Transverse colon (tissue), 4 donors: ENCODE measurements around the gene GLRA3. TPM values are rescaled to one million over a fixed set of nuclear protein-coding genes. Genes with fewer than 3 reads are reported as not detected.
"Not testable (repeated sequence)": the region's sequence is repeated elsewhere in the genome, so short reads cannot be mapped to it uniquely, and the experiment has no call there.

Experiments used
- DNase-seq: peaks from one replicate; pipeline ENCODE4 v3.0.0-alpha.2; 2019
- H3K27ac ChIP-seq, 4 donors: fragments of 200-600 bp; sonication (generic); 2 replicates each; pipeline ENCODE4 v1.5.1; 2016 to 2018; ENCODE audit warnings: inconsistent platforms in 4 of 4
- H3K27me3 ChIP-seq: fragments of 200-600 bp; sonication (generic); 2 replicates; pipeline ENCODE4 v1.5.1; 2017; ENCODE audit warnings: inconsistent platforms
- H3K36me3 ChIP-seq, 4 donors: fragments of 200-600 bp; sonication (generic); 2 replicates each; pipeline ENCODE4 v1.5.1; 2017 to 2019; ENCODE audit warnings: inconsistent platforms in 4 of 4
- H3K4me1 ChIP-seq, 4 donors: fragments of 200-600 bp; sonication (generic); 2 replicates each; pipeline ENCODE4 v1.5.1; 2017 to 2020; ENCODE audit warnings: inconsistent platforms in 4 of 4
- H3K4me3 ChIP-seq, 4 donors: fragments of 200-600 bp; sonication (generic); 1 replicate in 1 of 4; 2 replicates in 3 of 4; pipeline versions ENCODE4 v1.5.1 to v1.6.1; 2017 to 2019; ENCODE audit warnings: inconsistent platforms in 4 of 4
- H3K9me3 ChIP-seq, 2 donors: fragments of 200-600 bp; sonication (generic); 2 replicates each; pipeline ENCODE4 v1.5.1; 2017 to 2019; ENCODE audit warnings: inconsistent platforms in 2 of 2
- CTCF ChIP-seq, 5 experiments: fragments of 200-600 bp in 3 of 5; fragments of 450-650 bp in 2 of 5; sonication (generic) in 3 of 5; IDR thresholded peaks; 1 replicate in 2 of 5; 2 replicates in 3 of 5; pipeline ENCODE4 v1.5.1; 2016 to 2017; ENCODE audit warnings: antibody characterized with exemption in 5 of 5, inconsistent platforms in 3 of 5, mild to moderate bottlenecking in 2 of 5, moderate library complexity in 1 of 5
- EP300 ChIP-seq: sonication (generic); formaldehyde crosslinking; IDR thresholded peaks from one replicate; pipeline ENCODE4 v1.6.1; 2017; ENCODE audit warnings: antibody characterized with exemption, low read depth
- POLR2A ChIP-seq: fragments of 450-650 bp; IDR thresholded peaks from one replicate; pipeline ENCODE4 v1.6.1; 2016; ENCODE audit warnings: antibody characterized with exemption, mild to moderate bottlenecking, moderate library complexity
- POLR2AphosphoS5 ChIP-seq, 3 donors: sonication (generic); formaldehyde crosslinking; IDR thresholded peaks; one replicate each; pipeline ENCODE4 v1.6.1; 2016; ENCODE audit warnings: antibody characterized with exemption in 3 of 3
- WGBS, 2 donors: methylation state at CpG; one replicate each; pipeline ENCODE4 v1.1.5; 2018; ENCODE audit warnings: low coverage in 1 of 2; 5-methylcytosine and 5-hydroxymethylcytosine counted together
- in situ Hi-C, 4 donors: fragments of 200-750 bp; cut with MboI; loops; one replicate each; pipeline versions ENCODE4 v1.15.0 to v1.15.1; 2017; ENCODE audit warnings: low sequenced_read_pairs in 3 of 4, low pct_ligation_motif_present in 1 of 4, low pct_unique_long_range_greater_than_20kb in 1 of 4
- intact Hi-C: fragments of 100-400 bp; cut with DNase I; formaldehyde crosslinking; loops from one replicate; pipeline ENCODE4 v1.15.1; 2023; ENCODE audit warnings: low total_unique reads
- total RNA-seq, 4 donors: library from RNA; depleted of rRNA; stranded (reverse); fragments of >200 nt; gene quantifications; one replicate each; pipeline ENCODE4 v1.1.0, GENCODE V29; 2016

The GLRA3 gene
- not detected for total RNA-seq

- peaks cover 0 to 4% (median 0%) of the 10 kb centered on the region in 4 donors for H3K4me1 ChIP-seq
- peak; percentile 15 for DNase-seq
- no peak for TF ChIP-seq POLR2AphosphoS5 (IDR thresholded peaks at IDR 0.05)
- no peak for TF ChIP-seq CTCF (IDR thresholded peaks at IDR 0.05)
- no peak for TF ChIP-seq EP300
- TF ChIP-seq POLR2A, result no peak
- peak within 1 kb of the TSS in 1 of 4 donors; percentile 22 for H3K4me3 ChIP-seq
- H3K27me3 ChIP-seq, result peaks cover 9% of the 10 kb centered on the region
- no peak within 1 kb of the TSS for H3K27ac ChIP-seq
- intact Hi-C loops (no loop called here), in situ Hi-C loops (no loop called here)
- 6 to 11% methylated on average over 5 to 40 of the region's 40 CpGs for whole genome bisulfite sequencing, 2 donors
- H3K9me3 ChIP-seq, result no peaks in the 10 kb centered on the region
- H3K36me3 ChIP-seq, result no peaks in the 10 kb centered on the region
These were observed at the start of gene GLRA3 for GRCh38 chr4:174828845-174829701. TSS of gene GLRA3 (minus strand) at chr4:174829247. CDS start at chr4:174828811, 436 bp downstream.

DNA sequence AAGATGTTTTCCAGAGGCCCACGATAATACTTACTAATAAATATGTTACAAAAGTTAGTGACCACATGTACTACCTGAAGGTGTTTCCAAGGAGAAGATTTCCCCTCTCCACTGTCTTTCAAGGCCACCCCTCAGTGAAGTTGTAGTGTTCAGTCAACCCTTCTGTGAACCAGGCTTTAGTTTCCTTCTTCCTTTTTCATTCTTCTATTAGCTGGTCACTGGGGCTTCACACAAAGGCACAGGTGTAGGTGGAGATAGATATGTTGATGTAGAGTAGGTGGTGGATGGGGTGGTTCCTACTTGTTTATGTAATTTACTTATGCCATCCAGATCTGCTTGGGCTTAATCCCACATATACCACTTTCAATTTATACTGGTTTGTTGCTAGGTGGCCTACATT, 45.9 kb upstream of the GLRA3 start:
- H3K9me3 ChIP-seq, result no peaks in the 10 kb centered on the region
- H3K4me1 ChIP-seq, result no peaks in the 10 kb centered on the region
- H3K4me3 ChIP-seq, result no peak overlapping the region
- in situ Hi-C loops, result no loop called here
- intact Hi-C loops, result no loop called here
- H3K27ac ChIP-seq, result no peak overlapping the region
- DNase-seq, result no peak
- no peaks in the 10 kb centered on the region for H3K27me3 ChIP-seq
- H3K36me3 ChIP-seq, result no peaks in the 10 kb centered on the region
- TF ChIP-seq POLR2AphosphoS5 (IDR thresholded peaks at IDR 0.05) (no peak), EP300 (no peak), CTCF (IDR thresholded peaks at IDR 0.05) (no peak), POLR2A (no peak)
- 25 to 57% methylated on average over 1 of the region's 1 CpG for WGBS, 2 donors

DNA sequence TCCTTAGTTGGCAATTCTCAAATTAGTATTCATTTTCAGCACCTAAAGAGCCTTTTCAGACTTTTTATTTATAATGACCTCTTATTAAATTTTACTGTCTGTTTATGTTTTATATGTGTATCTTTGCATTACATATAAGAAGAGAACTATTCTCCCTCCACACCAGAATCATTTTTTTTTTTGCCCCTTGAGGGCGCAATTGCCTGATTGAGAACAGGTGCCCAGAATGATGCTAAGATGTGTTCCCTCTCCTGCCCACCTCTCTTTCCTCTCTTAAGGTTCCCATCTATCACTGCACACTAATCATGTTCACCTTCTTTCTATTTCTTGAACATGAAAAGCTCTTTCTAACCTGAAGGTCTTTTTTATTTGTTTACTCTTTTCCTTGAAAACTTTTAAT, 44.9 kb upstream of the GLRA3 start:
- H3K27ac ChIP-seq, result no peak overlapping the region
- H3K36me3 ChIP-seq, result no peaks in the 10 kb centered on the region
- no peak for DNase-seq
- no peaks in the 10 kb centered on the region for H3K9me3 ChIP-seq
- 33 to 44% methylated on average over 1 of the region's 1 CpG for WGBS, 2 donors
- TF ChIP-seq CTCF (IDR thresholded peaks at IDR 0.05) (no peak), POLR2A (no peak), EP300 (no peak), POLR2AphosphoS5 (IDR thresholded peaks at IDR 0.05) (no peak)
- in situ Hi-C loops (no loop called here), intact Hi-C loops (no loop called here)
- H3K4me1 ChIP-seq, result no peaks in the 10 kb centered on the region
- H3K27me3 ChIP-seq, result no peaks in the 10 kb centered on the region
- no peak overlapping the region for H3K4me3 ChIP-seq

DNA sequence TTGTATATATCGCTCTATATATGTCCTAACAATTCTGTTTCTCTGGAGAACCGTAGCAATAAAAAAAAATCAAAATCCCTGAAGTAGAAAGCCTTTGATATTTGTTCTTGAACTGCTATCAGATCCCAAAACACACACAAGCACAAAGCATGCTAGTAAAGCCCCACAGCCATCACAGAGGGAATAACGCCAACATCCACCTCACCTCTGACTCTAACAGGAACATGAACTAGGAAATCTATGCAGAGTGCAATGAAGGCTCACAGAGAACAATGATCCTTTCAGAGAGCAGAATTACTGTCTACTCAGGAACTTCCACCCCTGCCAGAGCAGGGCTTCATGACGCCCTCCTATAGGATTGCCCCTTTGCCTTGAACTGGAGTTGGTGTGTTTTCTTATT, 44.1 kb upstream of the GLRA3 start:
- H3K9me3 ChIP-seq, H3K27me3 ChIP-seq, H3K27ac ChIP-seq, H3K36me3 ChIP-seq, intact Hi-C loops, H3K4me1 ChIP-seq, in situ Hi-C loops, H3K4me3 ChIP-seq, DNase-seq: not testable (repeated sequence)
- WGBS, 2 donors, result 54 to 58% methylated on average over 3 to 4 of the region's 4 CpGs

GRCh38 chr4:174871407-174871806, 42.4 kb upstream of the GLRA3 start:
- DNase-seq, result no peak
- in situ Hi-C loops, result no loop called here
- no peaks in the 10 kb centered on the region for H3K4me1 ChIP-seq
- intact Hi-C loops, result no loop called here
- no peak for TF ChIP-seq EP300
- TF ChIP-seq CTCF (IDR thresholded peaks at IDR 0.05), result no peak
- no peak for TF ChIP-seq POLR2AphosphoS5 (IDR thresholded peaks at IDR 0.05)
- TF ChIP-seq POLR2A, result no peak
- H3K27me3 ChIP-seq, result no peaks in the 10 kb centered on the region
- H3K4me3 ChIP-seq, result no peak overlapping the region
- no peaks in the 10 kb centered on the region for H3K36me3 ChIP-seq
- H3K9me3 ChIP-seq, result no peaks in the 10 kb centered on the region
- no peak overlapping the region for H3K27ac ChIP-seq
